ENCODE measurements around the gene MAPKAPK2.
"Not testable (repeated sequence)": the region's sequence is repeated elsewhere in the genome, so short reads cannot be mapped to it uniquely, and the experiment has no call there.

GRCh38 chr1:206642074-206642473, 42.6 kb upstream of the MAPKAPK2 start:
- TF ChIP-seq FOXM1 (IDR thresholded peaks at IDR 0.05; ENCODE audit: borderline replicate concordance); BHLHE40 (IDR thresholded peaks at IDR 0.05; ENCODE audit: borderline replicate concordance); HDGF (IDR thresholded peaks at IDR 0.05; ENCODE audit: borderline replicate concordance); ARNT (IDR thresholded peaks at IDR 0.05): not testable (repeated sequence)
